ENCODE data around the gene TTLL5. TPM values are rescaled to one million over a fixed set of nuclear protein-coding genes. Genes with fewer than 3 reads are reported as not detected.

TTLL5 gene
- total RNA-seq, 1 experiment from 2014 or later: 35.7 TPM

GRCh38 chr14:75989134-75989533 lies 328.1 kb downstream of the TTLL5 start:
- no peak for DNase-seq
- Histone ChIP-seq H4K91ac (ENCODE audit: insufficient read length, low read depth, low read length) (no peak overlapping the region), H3K18ac (ENCODE audit: insufficient read length, low read depth, low read length) (no peak overlapping the region), H4K5ac (ENCODE audit: insufficient read length, low read depth, low read length) (no peak overlapping the region), H3K4me1 (ENCODE audit: insufficient read depth, low read length) (no peaks in the 10 kb centered on the region), H2AFZ (ENCODE audit: low read length) (no peak overlapping the region), H3K27me3 (ENCODE audit: insufficient read depth, low read length) (no peaks in the 10 kb centered on the region), H3K56ac (ENCODE audit: insufficient read length, low read depth, low read length) (no peak overlapping the region), H3K23ac (ENCODE audit: insufficient read length, low read depth, low read length) (no peak overlapping the region), H2AK5ac (ENCODE audit: insufficient read length, low read length) (no peak overlapping the region), H3K9ac (ENCODE audit: extremely low read depth, insufficient read length, low read length) (no peak overlapping the region), H2BK12ac (ENCODE audit: insufficient read length, low read depth, low read length) (no peak overlapping the region), H2BK5ac (ENCODE audit: insufficient read length, low read length) (no peak overlapping the region), H3K79me2 (ENCODE audit: insufficient read depth, low read length) (no peaks in the 10 kb centered on the region), H3K79me1 (ENCODE audit: insufficient read depth, low read depth, low read length, poor library complexity, severe bottlenecking) (no peaks in the 10 kb centered on the region), H2BK15ac (ENCODE audit: low read depth, low read length) (no peak overlapping the region), H2BK120ac (ENCODE audit: low read depth, low read length, poor library complexity, severe bottlenecking) (no peak overlapping the region), H3K14ac (ENCODE audit: insufficient read depth, low read length) (no peak overlapping the region), H4K20me1 (ENCODE audit: control insufficient read depth, insufficient read depth, insufficient read length) (no peaks in the 10 kb centered on the region), H4K8ac (replicated peaks; ENCODE audit: insufficient read length, low read depth, low read length) (no peak overlapping the region), H3K9me3 (ENCODE audit: control insufficient read depth, low read depth, low read length) (no peaks in the 10 kb centered on the region), H3K23me2 (ENCODE audit: insufficient read length, low read depth, low read length, poor library complexity, severe bottlenecking) (no peaks in the 10 kb centered on the region), H3K27ac (ENCODE audit: insufficient read length, low read depth, low read length) (no peak overlapping the region), H3T11ph (ENCODE audit: low read length) (no peak overlapping the region), H2BK20ac (ENCODE audit: low read depth, low read length, poor library complexity, severe bottlenecking) (no peak overlapping the region), H3K4me2 (ENCODE audit: insufficient read depth, insufficient read length, low read length) (no peak overlapping the region), H3K4ac (ENCODE audit: low read depth, low read length) (no peak overlapping the region)
- Mint-ChIP-seq H3K27ac (no peak overlapping the region), H3K9me3 (no peaks in the 10 kb centered on the region; a peak in 1 of 5 replicates), H3K36me3 (ENCODE audit: insufficient read depth in 1 of 3, low read depth in 3 of 3) (peaks cover 0 to 17% (median 14%) of the 10 kb centered on the region in 3 experiments; a peak in 4 of 7 replicates), H3K4me3 (no peak overlapping the region), H3K4me1 (peaks cover 8 to 9% of the 10 kb centered on the region in 2 experiments), H3K27me3 (ENCODE audit: low read depth) (peaks cover 14% of the 10 kb centered on the region)
- TF ChIP-seq CTCF (conservative IDR thresholded peaks at IDR 0.05): no peak
- no CpG with 5 or more reads among the region's 6 CpGs for WGBS (ENCODE audit: extremely low coverage, insufficient read length, low lambda C conversion rate)
